Suprapubic skin (tissue), 4 donors: ENCODE measurements around the gene PHLDA1.

Experiments used
- POLR2A ChIP-seq, 2 donors: fragments of 450-650 bp; IDR thresholded peaks; one replicate each; pipeline ENCODE4 v1.6.1; 2017; ENCODE audit warnings: antibody characterized with exemption in 2 of 2, mild to moderate bottlenecking in 2 of 2, moderate library complexity in 2 of 2
- POLR2AphosphoS5 ChIP-seq, 3 donors: sonication (generic); formaldehyde crosslinking; IDR thresholded peaks; one replicate each; pipeline ENCODE4 v1.6.1; 2017; ENCODE audit warnings: antibody characterized with exemption in 3 of 3
- TF ChIP-seq, protein P1 (sequence below), 2 donors: fragments of 200-600 bp in 1 of 2; fragments of 450-650 bp in 1 of 2; sonication (generic) in 1 of 2; IDR thresholded peaks; one replicate each; pipeline ENCODE4 v1.5.1; 2016 to 2019; ENCODE audit warnings: antibody characterized with exemption in 2 of 2, mild to moderate bottlenecking in 1 of 2, moderate library complexity in 1 of 2

DNA sequence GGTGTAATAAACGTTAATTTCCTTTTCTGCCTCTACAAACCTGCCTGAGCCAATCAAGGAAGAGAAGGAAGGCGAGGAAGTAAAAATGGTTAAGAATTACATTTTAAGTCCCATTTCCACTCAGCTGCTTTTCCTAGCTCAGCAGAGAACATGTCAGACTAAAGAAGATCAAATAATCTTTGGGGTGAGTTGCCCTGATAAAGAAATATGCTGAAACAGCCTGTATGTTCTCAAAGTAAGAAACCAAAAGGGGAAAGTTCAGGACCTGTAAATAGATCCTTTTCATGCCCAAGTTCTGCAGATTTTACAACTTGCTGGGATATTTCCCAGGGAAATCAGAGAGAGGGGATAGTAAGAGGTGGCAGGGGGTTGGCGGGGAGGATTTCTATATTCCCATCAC lies 55.5 kb downstream of the PHLDA1 start:
- TF ChIP-seq, protein P1, sequence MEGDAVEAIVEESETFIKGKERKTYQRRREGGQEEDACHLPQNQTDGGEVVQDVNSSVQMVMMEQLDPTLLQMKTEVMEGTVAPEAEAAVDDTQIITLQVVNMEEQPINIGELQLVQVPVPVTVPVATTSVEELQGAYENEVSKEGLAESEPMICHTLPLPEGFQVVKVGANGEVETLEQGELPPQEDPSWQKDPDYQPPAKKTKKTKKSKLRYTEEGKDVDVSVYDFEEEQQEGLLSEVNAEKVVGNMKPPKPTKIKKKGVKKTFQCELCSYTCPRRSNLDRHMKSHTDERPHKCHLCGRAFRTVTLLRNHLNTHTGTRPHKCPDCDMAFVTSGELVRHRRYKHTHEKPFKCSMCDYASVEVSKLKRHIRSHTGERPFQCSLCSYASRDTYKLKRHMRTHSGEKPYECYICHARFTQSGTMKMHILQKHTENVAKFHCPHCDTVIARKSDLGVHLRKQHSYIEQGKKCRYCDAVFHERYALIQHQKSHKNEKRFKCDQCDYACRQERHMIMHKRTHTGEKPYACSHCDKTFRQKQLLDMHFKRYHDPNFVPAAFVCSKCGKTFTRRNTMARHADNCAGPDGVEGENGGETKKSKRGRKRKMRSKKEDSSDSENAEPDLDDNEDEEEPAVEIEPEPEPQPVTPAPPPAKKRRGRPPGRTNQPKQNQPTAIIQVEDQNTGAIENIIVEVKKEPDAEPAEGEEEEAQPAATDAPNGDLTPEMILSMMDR (IDR thresholded peaks at IDR 0.05), result no peak
- TF ChIP-seq POLR2AphosphoS5 (IDR thresholded peaks at IDR 0.05) (no peak), POLR2A (IDR thresholded peaks at IDR 0.05) (no peak)
